Islet of Langerhans (tissue), 1 donor: ENCODE measurements around the gene PLD3.
"Not testable (repeated sequence)": the region's sequence is repeated elsewhere in the genome, so short reads cannot be mapped to it uniquely, and the experiment has no call there.

ENCODE experiments used
- FAIRE-seq: peaks from one replicate; lab custom pipeline; 2011; peaks lifted over from hg19 to GRCh38; lab: Jason Lieb, UNC

Gene PLD3

GRCh38 chr19:40365613-40366401, 17.3 kb downstream of the PLD3 start:
- no peak for FAIRE-seq

GRCh38 chr19:40366697-40367561, 18.4 kb downstream of the PLD3 start:
- no peak for FAIRE-seq

GRCh38 chr19:40367577-40368434, 19.3 kb downstream of the PLD3 start:
- FAIRE-seq, result no peak

- no peak for FAIRE-seq
Observed at GRCh38 chr19:40369797-40370196, 21.3 kb downstream of the PLD3 start.

GRCh38 chr19:40370253-40370652, 21.8 kb downstream of the PLD3 start:
- not testable (repeated sequence) for FAIRE-seq

GRCh38 chr19:40370997-40371801, 22.7 kb downstream of the PLD3 start:
- no peak for FAIRE-seq

GRCh38 chr19:40371802-40372122, 23.3 kb downstream of the PLD3 start:
- no peak for FAIRE-seq

- FAIRE-seq, result no peak
Observed at GRCh38 chr19:40374084-40374483, 25.6 kb downstream of the PLD3 start.

- no peak for FAIRE-seq
Observed at GRCh38 chr19:40376286-40376862, 27.9 kb downstream of the PLD3 start.

- FAIRE-seq, result no peak
Observed at GRCh38 chr19:40377876-40378385, 29.4 kb downstream of the PLD3 start.

- FAIRE-seq, result no peak
Observed at GRCh38 chr19:40378509-40378908, 30.0 kb downstream of the PLD3 start.

GRCh38 chr19:40379446-40380198, 31.1 kb downstream of the PLD3 start:
- no peak for FAIRE-seq

GRCh38 chr19:40380199-40381037, 31.9 kb downstream of the PLD3 start:
- FAIRE-seq, result no peak

GRCh38 chr19:40381321-40381720, 32.8 kb downstream of the PLD3 start:
- FAIRE-seq, result no peak

- FAIRE-seq, result no peak
Observed at GRCh38 chr19:40383668-40384248, 35.3 kb downstream of the PLD3 start.

- FAIRE-seq, result no peak
Observed at GRCh38 chr19:40387155-40387554, 38.7 kb downstream of the PLD3 start.

- FAIRE-seq, result no peak
Observed at GRCh38 chr19:40388481-40388880, 40.0 kb downstream of the PLD3 start.

- FAIRE-seq, result no peak
Observed at GRCh38 chr19:40389404-40390083, 41.0 kb downstream of the PLD3 start.
